ENCODE data around the gene RAD51B. TPM values are rescaled to one million over a fixed set of nuclear protein-coding genes. Genes with fewer than 3 reads are reported as not detected.

Gene RAD51B
- total and polyA plus RNA-seq, 2 of the 13 experiments (the other 11 are each of a cell fraction or from before 2014, with no cell fraction given), result 7.0 to 9.5 TPM

GRCh38 chr14:67819563-67820421, at the start of gene RAD51B (continued):
- TF ChIP-seq PRDM4 (CRISPR knock-in tag; IDR thresholded peaks at IDR 0.05; ENCODE audit: borderline replicate concordance) (no peak), ZNF572 (CRISPR knock-in tag; IDR thresholded peaks at IDR 0.05) (no peak), HBP1 (CRISPR knock-in tag; IDR thresholded peaks at IDR 0.05; ENCODE audit: low read depth) (no peak), ZBTB3 (CRISPR knock-in tag; IDR thresholded peaks at IDR 0.05; ENCODE audit: borderline replicate concordance, low read depth) (no peak), KAT7 (CRISPR knock-in tag; IDR thresholded peaks at IDR 0.05; ENCODE audit: borderline replicate concordance) (no peak), ZNF431 (CRISPR knock-in tag; IDR thresholded peaks at IDR 0.05; ENCODE audit: borderline replicate concordance, low read depth) (no peak), RELA (CRISPR knock-in tag; IDR thresholded peaks at IDR 0.05) (no peak), ZNF75D (CRISPR knock-in tag; IDR thresholded peaks at IDR 0.05; ENCODE audit: borderline replicate concordance) (no peak), ZUFSP (CRISPR knock-in tag; IDR thresholded peaks at IDR 0.05; ENCODE audit: borderline replicate concordance) (no peak), GATAD2A (CRISPR knock-in tag; IDR thresholded peaks at IDR 0.05) (no peak), ZNF496 (CRISPR knock-in tag; IDR thresholded peaks at IDR 0.05; ENCODE audit: insufficient replicate concordance) (no peak), REPIN1 (CRISPR knock-in tag; IDR thresholded peaks at IDR 0.05; ENCODE audit: borderline replicate concordance, low read depth) (no peak), HOMEZ (CRISPR knock-in tag; IDR thresholded peaks at IDR 0.05; ENCODE audit: low read depth) (0 out of 2 replicates have a peak, but pooled peaks have one; percentile 12), HES4 (CRISPR knock-in tag; IDR thresholded peaks at IDR 0.05; ENCODE audit: borderline replicate concordance) (no peak), ZNF20 (CRISPR knock-in tag; IDR thresholded peaks at IDR 0.05) (no peak), ZNF280D (CRISPR knock-in tag; IDR thresholded peaks at IDR 0.05) (no peak), EED (CRISPR knock-in tag; IDR thresholded peaks at IDR 0.05) (no peak), ZNF10 (CRISPR knock-in tag; IDR thresholded peaks at IDR 0.05; ENCODE audit: borderline replicate concordance, low read depth) (no peak)

All from HepG2 (cell line).